Activated naive CD4-positive, alpha-beta T cell treated with anti-CD3 and anti-CD28 coated beads, Interleukin-2, amount 50 U/mL, for 72 hours (primary cell): ENCODE results near the gene OTOP2. TPM values are rescaled to one million over a fixed set of nuclear protein-coding genes. Genes with fewer than 3 reads are reported as not detected.
"Not testable (repeated sequence)": the region's sequence is repeated elsewhere in the genome, so short reads cannot be mapped to it uniquely, and the experiment has no call there.

Source experiments
- ATAC-seq, 2 donors: fragments of 150-1000 bp; cut with Tn5 transposase; 2 replicates each; pipeline ENCODE4 v1.10.0; 2021; ENCODE audit warnings: mild to moderate bottlenecking in 2 of 2, moderate library complexity in 2 of 2
- DNase-seq, 2 donors: peaks; one replicate each; pipeline ENCODE4 v3.0.0; 2021 to 2022; ENCODE audit warnings: low spot score in 2 of 2
- H3K27ac Mint-ChIP-seq, 2 donors: one replicate each; pipeline ENCODE4 v1.8.0; 2022; ENCODE audit warnings: mild to moderate bottlenecking in 2 of 2, mixed read lengths in 2 of 2
- H3K36me3 Mint-ChIP-seq, 2 donors: one replicate each; pipeline ENCODE4 v1.8.0; 2022; ENCODE audit warnings: mixed read lengths in 2 of 2
- H3K9me3 Mint-ChIP-seq, 2 donors: one replicate each; pipeline ENCODE4 v1.8.0; 2022; ENCODE audit warnings: mixed read lengths in 2 of 2
- total RNA-seq, 2 donors: library from RNA; stranded (reverse); gene quantifications; one replicate each; pipeline ENCODE4 v1.2.3, GENCODE V29; 2022

The OTOP2 gene
- total RNA-seq, 2 donors from 2014 or later, result not detected

- Mint-ChIP-seq H3K9me3 (no peaks in the 10 kb centered on the region), H3K36me3 (no peaks in the 10 kb centered on the region), H3K27ac (no peak overlapping the region)
- no peak for ATAC-seq
- DNase-seq, result no peak
Observed at GRCh38 chr17:74954115-74954514, 30.0 kb downstream of the OTOP2 start.

GRCh38 chr17:74954665-74955421 lies 30.8 kb downstream of the OTOP2 start:
- no peak overlapping the region for H3K27ac Mint-ChIP-seq
- ATAC-seq, result no peak

GRCh38 chr17:74956093-74956492 lies 32.0 kb downstream of the OTOP2 start:
- DNase-seq (no peak), ATAC-seq (no peak)
- H3K27ac Mint-ChIP-seq, result no peak overlapping the region
- no peaks in the 10 kb centered on the region for H3K36me3 Mint-ChIP-seq
- H3K9me3 Mint-ChIP-seq, result no peaks in the 10 kb centered on the region

More at GRCh38 chr17:74954665-74955421, 30.8 kb downstream of the OTOP2 start:
- H3K36me3 Mint-ChIP-seq, result no peaks in the 10 kb centered on the region
- DNase-seq, result no peak
- H3K9me3 Mint-ChIP-seq, result no peaks in the 10 kb centered on the region

- peak; percentile 73 to 94 for DNase-seq
Observed at GRCh38 chr17:74957935-74958740, 34.1 kb downstream of the OTOP2 start.

GRCh38 chr17:74959826-74960515 lies 35.9 kb downstream of the OTOP2 start:
- DNase-seq, result no peak
- Mint-ChIP-seq H3K9me3 (no peaks in the 10 kb centered on the region), H3K36me3 (no peaks in the 10 kb centered on the region), H3K27ac (no peak overlapping the region)
- ATAC-seq, result no peak

More at GRCh38 chr17:74957935-74958740, 34.1 kb downstream of the OTOP2 start:
- Mint-ChIP-seq H3K27ac (no peak overlapping the region), H3K36me3 (no peaks in the 10 kb centered on the region), H3K9me3 (no peaks in the 10 kb centered on the region)
- ATAC-seq, result peak; percentile 53 to 66

GRCh38 chr17:74960570-74961342 lies 36.7 kb downstream of the OTOP2 start:
- H3K27ac Mint-ChIP-seq, result no peak overlapping the region

GRCh38 chr17:74961657-74962350 lies 37.7 kb downstream of the OTOP2 start:
- Mint-ChIP-seq H3K9me3 (no peaks in the 10 kb centered on the region), H3K36me3 (no peaks in the 10 kb centered on the region), H3K27ac (no peak overlapping the region)
- DNase-seq, result peak; percentile 84 to 90
- ATAC-seq, result peak; percentile 75 to 88

More at GRCh38 chr17:74960570-74961342, 36.7 kb downstream of the OTOP2 start:
- Mint-ChIP-seq H3K9me3 (no peaks in the 10 kb centered on the region), H3K36me3 (no peaks in the 10 kb centered on the region)
- DNase-seq, result peak in 1 of 2 donors; percentile 48
- ATAC-seq, result peak; percentile 50 to 68

GRCh38 chr17:74962622-74963394 lies 38.7 kb downstream of the OTOP2 start:
- H3K9me3 Mint-ChIP-seq, result no peaks in the 10 kb centered on the region
- DNase-seq, result no peak
- H3K36me3 Mint-ChIP-seq, result no peaks in the 10 kb centered on the region
- ATAC-seq, result no peak
- no peak overlapping the region for H3K27ac Mint-ChIP-seq

- DNase-seq (no peak), ATAC-seq (no peak)
- Mint-ChIP-seq H3K36me3 (no peaks in the 10 kb centered on the region), H3K9me3 (no peaks in the 10 kb centered on the region), H3K27ac (peak overlapping the region in 1 of 2 donors; percentile 50)
Observed at GRCh38 chr17:74963656-74964055, 39.6 kb downstream of the OTOP2 start.

- DNase-seq (no peak), ATAC-seq (no peak)
- Mint-ChIP-seq H3K9me3 (no peaks in the 10 kb centered on the region), H3K27ac (no peak overlapping the region), H3K36me3 (no peaks in the 10 kb centered on the region)
Observed at GRCh38 chr17:74964246-74964761, 40.2 kb downstream of the OTOP2 start.

- DNase-seq, result no peak
- no peak for ATAC-seq
- Mint-ChIP-seq H3K27ac (no peak overlapping the region), H3K36me3 (no peaks in the 10 kb centered on the region), H3K9me3 (no peaks in the 10 kb centered on the region)
Observed at GRCh38 chr17:74964988-74965622, 41.0 kb downstream of the OTOP2 start.

- ATAC-seq (no peak), DNase-seq (no peak)
- no peak overlapping the region for H3K27ac Mint-ChIP-seq
- H3K36me3 Mint-ChIP-seq, result no peaks in the 10 kb centered on the region
- H3K9me3 Mint-ChIP-seq, result no peaks in the 10 kb centered on the region
Observed at GRCh38 chr17:74968361-74968780, 44.3 kb downstream of the OTOP2 start.

- H3K27ac Mint-ChIP-seq, DNase-seq, H3K9me3 Mint-ChIP-seq, H3K36me3 Mint-ChIP-seq, ATAC-seq: not testable (repeated sequence)
Observed at GRCh38 chr17:74969501-74969900, 45.4 kb downstream of the OTOP2 start.

- H3K36me3 Mint-ChIP-seq, result no peaks in the 10 kb centered on the region
- ATAC-seq (no peak), DNase-seq (no peak)
- H3K9me3 Mint-ChIP-seq, result no peaks in the 10 kb centered on the region
- no peak overlapping the region for H3K27ac Mint-ChIP-seq
Observed at GRCh38 chr17:74970395-74970794, 46.3 kb downstream of the OTOP2 start.
